Astrocyte (in vitro differentiated cells and primary cell): Measurements from ENCODE around the gene SLC13A1. TPM values are rescaled to one million over a fixed set of nuclear protein-coding genes. Genes with fewer than 3 reads are reported as not detected.

Experiments used
- DNase-seq: peaks from one replicate; pipeline ENCODE4 v3.0.0-alpha.2; 2010; ENCODE audit warnings: low read depth
- FAIRE-seq: peaks from 2 replicates; lab custom pipeline; 2011; peaks lifted over from hg19 to GRCh38; lab: Jason Lieb, UNC
- H2AFZ ChIP-seq: 2 replicates; pipeline ENCODE4 v1.6.0; 2012; ENCODE audit warnings: low read depth, low read length, inconsistent platforms
- H3K27ac ChIP-seq: 2 replicates; pipeline ENCODE4 v1.5.1; 2011; ENCODE audit warnings: low read depth, low read length, inconsistent platforms
- H3K27me3 ChIP-seq: 2 replicates; pipeline ENCODE4 v1.6.0; 2011; ENCODE audit warnings: low read length, inconsistent platforms; ENCODE audit not compliant: insufficient read depth
- H3K36me3 ChIP-seq: 2 replicates; pipeline ENCODE4 v1.5.1; 2011; ENCODE audit warnings: low read length, inconsistent platforms; ENCODE audit not compliant: insufficient read depth
- H3K4me1 ChIP-seq: 2 replicates; pipeline ENCODE4 v1.5.1; 2011; ENCODE audit warnings: low read length, inconsistent platforms; ENCODE audit not compliant: insufficient read depth
- H3K4me2 ChIP-seq: 2 replicates; pipeline ENCODE4 v1.6.0; 2012; ENCODE audit warnings: low read length, inconsistent platforms
- H3K4me3 ChIP-seq: 2 replicates; pipeline ENCODE4 v1.5.1; 2011; ENCODE audit warnings: low read depth, mild to moderate bottlenecking, low read length, inconsistent platforms; ENCODE audit not compliant: insufficient read depth
- H3K79me2 ChIP-seq: 2 replicates; pipeline ENCODE4 v1.6.0; 2012; ENCODE audit warnings: mild to moderate bottlenecking, low read length, inconsistent platforms; ENCODE audit not compliant: insufficient read depth
- H3K9ac ChIP-seq: 2 replicates; pipeline ENCODE4 v1.6.0; 2012; ENCODE audit warnings: mild to moderate bottlenecking, low read length, inconsistent platforms
- H3K9me3 ChIP-seq: 2 replicates; pipeline ENCODE4 v1.5.1; 2012; ENCODE audit warnings: low read depth, mild to moderate bottlenecking, low read length, inconsistent platforms; ENCODE audit not compliant: insufficient read depth
- H4K20me1 ChIP-seq: 2 replicates; pipeline ENCODE4 v1.6.0; 2012; ENCODE audit warnings: low read length, inconsistent platforms; ENCODE audit not compliant: insufficient read depth
- H3K27ac Mint-ChIP-seq: one replicate; pipeline ENCODE4 v1.8.0; 2021; ENCODE audit warnings: mild to moderate bottlenecking, mixed read lengths; ENCODE audit not compliant: unreplicated experiment
- H3K27me3 Mint-ChIP-seq: one replicate; pipeline ENCODE4 v1.8.0; 2021; ENCODE audit warnings: low read depth, mixed read lengths; ENCODE audit not compliant: unreplicated experiment
- H3K36me3 Mint-ChIP-seq: one replicate; pipeline ENCODE4 v1.8.0; 2021; ENCODE audit warnings: low read depth, mixed read lengths; ENCODE audit not compliant: unreplicated experiment
- H3K4me1 Mint-ChIP-seq: one replicate; pipeline ENCODE4 v1.8.0; 2021; ENCODE audit warnings: low read depth, mixed read lengths; ENCODE audit not compliant: unreplicated experiment
- H3K4me3 Mint-ChIP-seq: one replicate; pipeline ENCODE4 v1.8.0; 2021; ENCODE audit warnings: mild to moderate bottlenecking, moderate library complexity, mixed read lengths; ENCODE audit not compliant: unreplicated experiment
- H3K9me3 Mint-ChIP-seq: one replicate; pipeline ENCODE4 v1.8.0; 2021; ENCODE audit warnings: mild to moderate bottlenecking, mixed read lengths; ENCODE audit not compliant: unreplicated experiment
- CTCF ChIP-seq: IDR thresholded peaks from 2 replicates; pipeline ENCODE4 v1.5.1; 2011; ENCODE audit warnings: low read depth, mild to moderate bottlenecking, inconsistent platforms, low read length, moderate library complexity; ENCODE audit not compliant: insufficient read depth
- EZH2 ChIP-seq: IDR thresholded peaks from 2 replicates; pipeline ENCODE4 v1.6.1; 2012; ENCODE audit warnings: mild to moderate bottlenecking, low read length, inconsistent platforms; ENCODE audit not compliant: insufficient read depth
- total RNA-seq: library from RNA; stranded (reverse); gene quantifications from 2 replicates; pipeline ENCODE4 v1.2.1, GENCODE V29; 2021

The SLC13A1 gene
- total RNA-seq, 1 donor from 2014 or later, result not detected

GRCh38 chr7:123099712-123100111 is 100.1 kb downstream of the SLC13A1 start:
- Histone ChIP-seq H3K9me3 (no peaks in the 10 kb centered on the region), H3K4me3 (no peak overlapping the region), H3K4me1 (no peaks in the 10 kb centered on the region), H3K4me2 (no peak overlapping the region), H3K27me3 (no peaks in the 10 kb centered on the region), H3K9ac (no peak overlapping the region), H2AFZ (no peak overlapping the region), H3K27ac (no peak overlapping the region), H4K20me1 (no peaks in the 10 kb centered on the region), H3K79me2 (no peaks in the 10 kb centered on the region), H3K36me3 (no peaks in the 10 kb centered on the region)
- FAIRE-seq (no peak), DNase-seq (no peak)
- H3K4me1 Mint-ChIP-seq, result no peaks in the 10 kb centered on the region
- no peaks in the 10 kb centered on the region for H3K36me3 Mint-ChIP-seq
- no peaks in the 10 kb centered on the region for H3K27me3 Mint-ChIP-seq
- H3K9me3 Mint-ChIP-seq, result peaks cover 2% of the 10 kb centered on the region
- no peak for TF ChIP-seq CTCF
- H3K27ac Mint-ChIP-seq, result no peak overlapping the region
- no peak overlapping the region for H3K4me3 Mint-ChIP-seq

GRCh38 chr7:123096976-123097375 is 102.8 kb downstream of the SLC13A1 start:
- Histone ChIP-seq H3K79me2 (no peaks in the 10 kb centered on the region), H3K4me3 (no peak overlapping the region), H3K36me3 (no peaks in the 10 kb centered on the region), H3K4me2 (no peak overlapping the region), H3K27ac (no peak overlapping the region), H3K9ac (no peak overlapping the region), H3K4me1 (no peaks in the 10 kb centered on the region), H2AFZ (no peak overlapping the region), H4K20me1 (no peaks in the 10 kb centered on the region), H3K27me3 (no peaks in the 10 kb centered on the region), H3K9me3 (no peaks in the 10 kb centered on the region)
- TF ChIP-seq CTCF, result no peak
- Mint-ChIP-seq H3K4me1 (no peaks in the 10 kb centered on the region), H3K9me3 (peaks cover 2% of the 10 kb centered on the region), H3K36me3 (no peaks in the 10 kb centered on the region), H3K27ac (no peak overlapping the region), H3K4me3 (no peak overlapping the region), H3K27me3 (no peaks in the 10 kb centered on the region)
- FAIRE-seq (no peak), DNase-seq (no peak)

- Histone ChIP-seq H3K9ac (no peak overlapping the region), H3K36me3 (no peaks in the 10 kb centered on the region), H3K4me3 (no peak overlapping the region), H3K4me2 (no peak overlapping the region), H3K27ac (no peak overlapping the region), H3K4me1 (no peaks in the 10 kb centered on the region), H2AFZ (no peak overlapping the region), H4K20me1 (no peaks in the 10 kb centered on the region), H3K27me3 (no peaks in the 10 kb centered on the region), H3K79me2 (no peaks in the 10 kb centered on the region), H3K9me3 (no peaks in the 10 kb centered on the region)
- Mint-ChIP-seq H3K9me3 (peaks cover 2% of the 10 kb centered on the region), H3K4me3 (no peak overlapping the region), H3K4me1 (no peaks in the 10 kb centered on the region), H3K36me3 (no peaks in the 10 kb centered on the region), H3K27ac (no peak overlapping the region), H3K27me3 (no peaks in the 10 kb centered on the region)
- TF ChIP-seq EZH2, result no peak
- no peak for TF ChIP-seq CTCF
- DNase-seq (no peak), FAIRE-seq (no peak)
Observed at GRCh38 chr7:123096434-123096833, 103.3 kb downstream of the SLC13A1 start.
